Heart right ventricle (tissue), 16 donors: ENCODE measurements around the gene KCNIP2. TPM values are rescaled to one million over a fixed set of nuclear protein-coding genes. Genes with fewer than 3 reads are reported as not detected.

Experiments
- ATAC-seq, 8 donors: fragments of 200-7000 bp; cut with Tn5 transposase; one replicate each; pipeline ENCODE4 v1.9.1; 2020; ENCODE audit warnings: mild to moderate bottlenecking in 8 of 8, moderate library complexity in 8 of 8, moderate number of reproducible peaks in 1 of 8
- DNase-seq, 2 donors: peaks; one replicate each; pipeline ENCODE4 v3.0.0-alpha.2; 2020
- H3K27ac ChIP-seq, 10 donors: fragments of 200-600 bp; sonication (generic) in 2 of 10; one replicate each; pipeline versions ENCODE4 v1.5.0 to v1.8.0; 2020 to 2022; ENCODE audit warnings: mild to moderate bottlenecking in 3 of 10
- H3K27me3 ChIP-seq, 7 donors: fragments of 200-600 bp; one replicate each; pipeline ENCODE4 v1.8.0; 2021 to 2022; ENCODE audit warnings: mild to moderate bottlenecking in 2 of 7
- H3K36me3 ChIP-seq, 9 donors: fragments of 200-600 bp; sonication (generic) in 1 of 9; one replicate each; pipeline versions ENCODE4 v1.5.0 to v1.8.0; 2020 to 2022; ENCODE audit warnings: mild to moderate bottlenecking in 2 of 9
- H3K4me1 ChIP-seq, 9 donors: fragments of 200-600 bp; sonication (generic) in 1 of 9; one replicate each; pipeline versions ENCODE4 v1.5.0 to v1.8.0; 2020 to 2022; ENCODE audit warnings: mild to moderate bottlenecking in 4 of 9
- H3K4me3 ChIP-seq, 10 donors: fragments of 200-600 bp; sonication (generic) in 2 of 10; one replicate each; pipeline versions ENCODE4 v1.5.0 to v1.8.0; 2020 to 2022; ENCODE audit warnings: mild to moderate bottlenecking in 7 of 10, moderate library complexity in 2 of 10
- H3K9me3 ChIP-seq, 11 donors: fragments of 200-600 bp in 10 of 11; sonication (generic) in 2 of 11; one replicate each; pipeline versions ENCODE4 v1.5.0 to v1.8.0; 2013 to 2022; ENCODE audit warnings: mild to moderate bottlenecking in 2 of 11, control low read depth in 1 of 11, moderate library complexity in 1 of 11
- WGBS, 2 donors: extraction: QIAGEN DNeasy Blood & Tissue Kit; methylation state at CpG; one replicate each; pipeline ENCODE4 v1.1.7; 2013; ENCODE audit warnings: inconsistent platforms in 1 of 2; 5-methylcytosine and 5-hydroxymethylcytosine counted together
- intact Hi-C, 10 donors: fragments of 100-400 bp; cut with DNase I; formaldehyde crosslinking; loops; one replicate each; pipeline versions ENCODE4 v1.11.1 to v1.14.2; 2022
- polyA plus RNA-seq, 2 donors: library from polyadenylated mRNA; stranded (reverse); fragments of 200-250 nt; gene quantifications; one replicate each; pipeline ENCODE4 v1.2.3, GENCODE V29; 2013
- total RNA-seq, 10 donors: library from RNA; stranded (reverse); fragmentation: NEBNext Ultra II Directional in 3 of 10; extraction: Animal tissue kit (Norgen Biotek cat#: 25700) in 3 of 10; gene quantifications; one replicate each; pipeline versions ENCODE4 v1.2.1 to v1.2.4, GENCODE V29; 2021 to 2023
- TF ChIP-seq, protein P1 (sequence below), 9 donors: fragments of 200-600 bp; sonication (generic) in 2 of 9; IDR thresholded peaks; one replicate each; pipeline versions ENCODE4 v1.5.0 to v1.8.0; 2021 to 2022; ENCODE audit warnings: antibody characterized with exemption in 9 of 9, mild to moderate bottlenecking in 5 of 9, moderate library complexity in 1 of 9
- donor health status: Arrhythmogenic right ventricular cardiomyopathy.
- donor health status: ischemic (EF 13 %, LVEDD 7.1; RV severe dilation, severe dysfunction).
- donor health status: healthy with polysubstance abuse.
- donor health status: DM: no; HTN: yes; CAD: no.
- donor health status: DM: no; HTN: no; CAD: no.
- donor health status: ischemic (EF 25% LVEDD 6.9; RV normal size, moderate dysfunction).
- donor health status: ischemic (EF 25% LVEDD 5.7; RV mildly dilated, moderate dysfunction).
- donor health status: healthy.
- donor health status: DM: yes; HTN: yes; CAD: no.
- donor health status: Ischemic cardiomyopathy.
- donor health status: ischemic (EF 35%, LVEDD 5.7; RV mildly dilated, moderate dysfunction).
- donor health status: nonischemic (EF 11% LVEDD 7.7; RV severe dilation, severe dysfunction).
- donor health status: DM: yes; HTN: yes; CAD: no.
- donor health status: PGD.
- donor health status: ischemic (EF 29% LVEDD 5.4; RV normal size, mild dysfunction).
- donor health status: nonischemic (EF 23%, LVEDD 6.1; RV moderate dilation, normal function).

KCNIP2 gene
- total and polyA plus RNA-seq, 12 donors: 15.5 to 707 (median 251) TPM

DNA sequence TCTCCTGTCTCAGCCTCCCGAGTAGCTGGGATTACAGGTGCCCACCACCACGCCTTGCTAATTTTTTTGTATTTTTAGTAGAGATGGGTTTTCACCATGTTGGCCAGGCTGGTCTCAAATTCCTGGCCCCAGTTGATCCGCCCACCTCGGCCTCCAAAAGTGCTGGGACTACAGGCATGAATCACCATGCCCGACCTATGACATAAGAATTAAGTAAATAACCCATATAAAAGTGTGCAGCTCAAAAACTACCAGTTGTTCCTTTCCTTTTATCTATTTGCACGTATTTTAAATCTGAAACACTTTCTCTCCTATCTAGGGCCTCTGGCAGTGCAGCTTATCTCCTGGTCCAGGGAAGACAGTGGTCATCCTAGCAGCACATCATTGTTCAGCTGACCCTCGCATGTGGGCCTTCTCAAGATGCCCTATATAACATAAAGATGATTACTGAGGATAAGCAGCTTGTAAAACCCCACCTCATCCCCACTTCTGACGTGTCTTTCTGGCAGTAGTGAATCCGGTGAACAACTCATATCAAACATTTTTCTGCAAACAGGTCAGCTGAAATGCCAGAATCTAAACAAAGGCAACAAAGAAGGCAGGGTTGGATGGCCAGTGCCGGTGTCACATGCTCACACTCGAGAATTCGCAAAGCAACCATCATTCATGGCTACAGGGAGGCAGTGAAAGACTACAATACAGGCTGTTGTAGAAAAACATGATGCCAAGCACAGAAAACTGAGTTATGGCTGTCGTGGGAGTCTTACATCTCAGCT lies 36.0 kb upstream of the KCNIP2 start:
- H3K36me3 ChIP-seq: peaks cover 0 to 18% (median 0%) of the 10 kb centered on the region in 9 donors
- H3K4me3 ChIP-seq: no peak overlapping the region
- H3K27me3 ChIP-seq: no peaks in the 10 kb centered on the region
- no peak for DNase-seq
- TF ChIP-seq, protein P1, sequence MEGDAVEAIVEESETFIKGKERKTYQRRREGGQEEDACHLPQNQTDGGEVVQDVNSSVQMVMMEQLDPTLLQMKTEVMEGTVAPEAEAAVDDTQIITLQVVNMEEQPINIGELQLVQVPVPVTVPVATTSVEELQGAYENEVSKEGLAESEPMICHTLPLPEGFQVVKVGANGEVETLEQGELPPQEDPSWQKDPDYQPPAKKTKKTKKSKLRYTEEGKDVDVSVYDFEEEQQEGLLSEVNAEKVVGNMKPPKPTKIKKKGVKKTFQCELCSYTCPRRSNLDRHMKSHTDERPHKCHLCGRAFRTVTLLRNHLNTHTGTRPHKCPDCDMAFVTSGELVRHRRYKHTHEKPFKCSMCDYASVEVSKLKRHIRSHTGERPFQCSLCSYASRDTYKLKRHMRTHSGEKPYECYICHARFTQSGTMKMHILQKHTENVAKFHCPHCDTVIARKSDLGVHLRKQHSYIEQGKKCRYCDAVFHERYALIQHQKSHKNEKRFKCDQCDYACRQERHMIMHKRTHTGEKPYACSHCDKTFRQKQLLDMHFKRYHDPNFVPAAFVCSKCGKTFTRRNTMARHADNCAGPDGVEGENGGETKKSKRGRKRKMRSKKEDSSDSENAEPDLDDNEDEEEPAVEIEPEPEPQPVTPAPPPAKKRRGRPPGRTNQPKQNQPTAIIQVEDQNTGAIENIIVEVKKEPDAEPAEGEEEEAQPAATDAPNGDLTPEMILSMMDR (IDR thresholded peaks at IDR 0.05): no peak
- intact Hi-C loops: loop anchor here in 2 of 10 donors (10.0 kb wide), 2 partner anchors 135 to 195 kb away; no protein-coding TSS in a partner anchor
- H3K27ac ChIP-seq: no peak overlapping the region
- no peaks in the 10 kb centered on the region for H3K9me3 ChIP-seq
- H3K4me1 ChIP-seq: peaks cover 2 to 41% (median 13%) of the 10 kb centered on the region in 9 donors
- no peak for ATAC-seq
- WGBS, 2 donors: 86% methylated on average over 13 of the region's 13 CpGs

DNA sequence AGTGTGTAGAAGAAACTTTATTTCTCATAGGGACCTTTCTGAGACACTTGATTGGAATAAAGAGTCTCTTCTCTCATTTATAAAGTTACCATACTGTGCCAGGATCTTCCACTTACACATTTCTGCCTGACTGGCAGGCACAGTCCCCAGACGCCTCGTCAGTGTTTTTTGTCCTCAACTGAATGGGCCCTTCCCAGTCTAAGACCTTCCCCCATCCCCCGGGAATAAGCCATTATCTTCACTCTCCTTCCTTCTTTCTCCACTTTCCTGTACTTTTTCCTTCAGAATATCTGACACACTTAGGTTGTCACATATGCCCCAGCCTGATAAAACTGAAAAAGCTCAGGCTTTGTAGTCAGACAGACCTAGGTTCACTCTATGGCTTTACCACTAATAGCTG lies 35.3 kb upstream of the KCNIP2 start:
- peak in 2 of 8 donors; percentile 22 to 24 for ATAC-seq
- intact Hi-C loops: no loop called here
- H3K9me3 ChIP-seq: no peaks in the 10 kb centered on the region
- WGBS, 2 donors: 60 to 61% methylated on average over 3 of the region's 3 CpGs
- no peak overlapping the region for H3K27ac ChIP-seq
- TF ChIP-seq, protein P1 (IDR thresholded peaks at IDR 0.05): no peak
- peaks cover 0 to 18% (median 0%) of the 10 kb centered on the region in 9 donors for H3K36me3 ChIP-seq
- no peaks in the 10 kb centered on the region for H3K27me3 ChIP-seq
- no peak overlapping the region for H3K4me3 ChIP-seq
- H3K4me1 ChIP-seq: peaks cover under 1 to 37% (median 13%) of the 10 kb centered on the region in 9 donors
- DNase-seq: no peak

DNA sequence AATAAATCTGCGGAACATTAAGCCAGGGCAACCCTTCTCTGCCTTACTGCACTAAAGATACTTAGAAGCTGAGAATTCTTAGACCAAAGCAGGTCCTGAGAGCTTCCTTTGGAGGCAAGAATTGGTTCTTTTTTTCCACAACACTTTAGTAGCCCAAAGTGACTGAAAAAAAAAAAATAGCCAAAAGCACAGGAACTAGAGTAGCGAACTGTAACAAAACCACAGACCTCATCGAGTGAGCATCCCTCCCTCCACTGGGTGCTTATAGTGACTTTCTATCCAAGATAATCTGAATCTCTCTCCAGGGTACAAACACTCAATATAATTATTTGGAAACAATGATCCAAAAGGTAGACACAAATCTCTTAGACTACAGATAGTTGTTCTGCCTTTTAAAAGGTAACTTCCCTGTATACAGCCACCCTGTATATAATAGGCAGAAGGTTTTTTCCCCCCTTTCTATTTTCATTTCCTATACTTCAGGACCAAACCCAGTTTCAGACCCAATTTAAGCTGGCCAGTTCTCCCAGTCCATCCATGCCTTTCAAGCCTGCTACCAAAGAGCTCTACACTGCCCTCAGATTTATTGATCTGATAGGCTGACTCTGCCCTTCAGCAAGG lies 31.6 kb upstream of the KCNIP2 start:
- Histone ChIP-seq H3K4me3 (no peak overlapping the region), H3K9me3 (no peaks in the 10 kb centered on the region), H3K27me3 (no peaks in the 10 kb centered on the region), H3K4me1 (peaks cover 0 to 19% (median 10%) of the 10 kb centered on the region in 9 donors), H3K36me3 (peaks cover 0 to 20% (median 5%) of the 10 kb centered on the region in 9 donors), H3K27ac (no peak overlapping the region)
- intact Hi-C loops: no loop called here
- no peak for DNase-seq
- TF ChIP-seq, protein P1 (IDR thresholded peaks at IDR 0.05): no peak
- no peak for ATAC-seq
- 91 to 93% methylated on average over 3 of the region's 3 CpGs for WGBS, 2 donors

GRCh38 chr10:101874252-101874651 lies 30.7 kb upstream of the KCNIP2 start:
- no peak for ATAC-seq
- Histone ChIP-seq H3K36me3 (peaks cover 0 to 18% (median 3%) of the 10 kb centered on the region in 9 donors), H3K27me3 (no peaks in the 10 kb centered on the region), H3K27ac (no peak overlapping the region), H3K4me1 (peaks cover 0 to 9% (median 4%) of the 10 kb centered on the region in 9 donors), H3K9me3 (no peaks in the 10 kb centered on the region), H3K4me3 (no peak overlapping the region)
- DNase-seq: no peak
- TF ChIP-seq, protein P1 (IDR thresholded peaks at IDR 0.05): no peak
- intact Hi-C loops: no loop called here
